Activated CD4-positive, alpha-beta T cell treated with anti-CD3 and anti-CD28 coated beads, Interleukin-2, Interleukin-4, amounts not matched to agents 100 ng/mL and 50 ng/mL, durations not matched to agents 16 hours and 8 hours (primary cell): Measurements from ENCODE around the gene UBE2E1.
A peak's percentile ranks its signal among the peaks of the same experiment; 100 is the strongest.
"Not testable (repeated sequence)": the region's sequence is repeated elsewhere in the genome, so short reads cannot be mapped to it uniquely, and the experiment has no call there.

Experiments
- DNase-seq: peaks from one replicate; pipeline ENCODE4 v3.0.0-alpha.2; 2020; ENCODE audit warnings: low spot score

UBE2E1 gene

DNA sequence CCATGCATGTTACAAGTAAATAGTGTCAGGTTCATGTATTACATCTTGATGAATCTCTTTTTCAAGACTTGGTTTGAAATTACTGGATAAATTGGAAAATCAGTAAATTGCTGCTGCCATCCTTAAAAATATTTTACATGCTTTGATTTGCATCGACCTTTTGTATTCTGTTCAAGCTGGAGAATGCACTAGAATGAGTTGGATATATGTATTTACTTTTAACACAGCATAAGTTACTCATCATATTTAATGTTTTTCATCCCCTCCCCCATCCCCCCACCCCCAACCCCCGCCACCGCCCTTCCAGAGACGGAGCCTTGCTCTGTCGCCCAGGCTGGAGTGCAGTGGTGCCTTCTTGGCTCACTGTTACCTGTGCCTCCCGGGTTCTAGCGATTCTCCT lies 16.8 kb downstream of the UBE2E1 start:
- no peak for DNase-seq

DNA sequence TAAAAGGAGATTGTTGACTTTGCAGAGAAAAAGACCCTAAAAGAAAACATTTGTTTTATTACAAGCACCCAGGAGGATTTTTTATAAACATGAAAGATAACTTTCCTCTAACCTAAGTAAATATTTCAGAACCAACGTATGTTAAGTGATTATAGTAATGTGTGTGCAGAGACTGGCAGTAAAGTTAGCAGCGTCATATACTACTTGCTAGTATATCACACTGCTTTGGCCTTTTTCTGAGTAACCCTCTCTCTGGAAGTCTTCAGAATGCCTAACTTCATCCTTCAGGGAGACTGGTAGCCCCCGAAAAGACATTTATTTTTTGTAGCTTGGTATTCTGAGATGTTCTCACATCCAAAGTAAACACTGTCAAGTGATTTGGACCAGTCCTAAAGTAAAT lies 17.9 kb downstream of the UBE2E1 start:
- DNase-seq: no peak

DNA sequence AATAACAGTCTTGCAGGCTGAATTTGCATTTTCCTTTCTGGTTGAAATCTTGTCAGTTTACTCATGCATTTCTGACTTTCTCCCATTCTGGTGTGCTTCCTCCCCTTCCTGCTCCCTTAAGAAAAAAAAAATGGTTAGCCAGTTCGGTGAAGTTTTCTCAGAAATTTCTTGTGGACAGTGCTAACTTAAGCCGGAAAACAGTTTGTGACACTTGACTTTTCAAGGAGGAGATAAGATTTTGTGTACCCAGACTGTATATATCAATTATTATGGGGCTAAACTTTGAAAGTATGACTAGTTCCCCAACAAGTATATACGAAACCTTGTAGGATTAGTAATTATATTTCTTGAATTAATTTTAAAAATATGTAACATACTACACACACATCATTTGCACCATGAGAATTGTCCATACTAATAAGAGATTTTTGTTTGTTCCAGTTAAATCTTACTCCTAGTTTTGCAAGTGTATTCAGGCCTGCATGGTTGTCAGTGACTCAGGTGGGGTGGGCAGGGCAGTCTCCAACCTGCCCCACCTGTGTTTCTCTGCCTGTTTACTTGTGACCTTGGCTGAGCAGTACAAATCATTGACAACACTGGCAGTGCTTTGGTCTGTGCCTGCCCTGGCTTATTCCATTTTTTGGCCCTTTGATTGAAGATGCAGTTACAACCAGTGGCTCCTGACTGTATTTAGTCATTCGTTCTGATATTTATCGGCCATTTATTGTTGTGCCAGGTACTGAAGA lies 19.1 kb downstream of the UBE2E1 start:
- no peak for DNase-seq

DNA sequence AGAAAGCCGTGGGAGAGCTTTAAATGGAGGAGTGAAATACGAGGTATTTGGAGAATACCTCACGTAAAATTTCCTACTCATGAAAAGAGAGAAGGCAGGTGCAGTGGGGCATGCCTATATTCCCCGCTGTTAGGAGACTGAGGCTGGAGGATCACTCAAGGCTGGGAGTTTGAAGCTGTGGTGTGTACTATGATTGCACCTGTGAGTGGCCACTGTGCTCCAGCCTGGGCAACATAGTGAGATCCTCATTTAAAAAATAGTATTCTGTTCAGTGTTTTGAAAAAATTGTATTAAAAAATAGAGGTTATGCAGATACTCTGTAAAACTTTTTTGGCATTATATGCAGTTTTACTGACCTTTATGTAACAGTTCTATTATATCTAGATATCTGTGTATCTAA lies 20.0 kb downstream of the UBE2E1 start:
- DNase-seq: no peak

DNA sequence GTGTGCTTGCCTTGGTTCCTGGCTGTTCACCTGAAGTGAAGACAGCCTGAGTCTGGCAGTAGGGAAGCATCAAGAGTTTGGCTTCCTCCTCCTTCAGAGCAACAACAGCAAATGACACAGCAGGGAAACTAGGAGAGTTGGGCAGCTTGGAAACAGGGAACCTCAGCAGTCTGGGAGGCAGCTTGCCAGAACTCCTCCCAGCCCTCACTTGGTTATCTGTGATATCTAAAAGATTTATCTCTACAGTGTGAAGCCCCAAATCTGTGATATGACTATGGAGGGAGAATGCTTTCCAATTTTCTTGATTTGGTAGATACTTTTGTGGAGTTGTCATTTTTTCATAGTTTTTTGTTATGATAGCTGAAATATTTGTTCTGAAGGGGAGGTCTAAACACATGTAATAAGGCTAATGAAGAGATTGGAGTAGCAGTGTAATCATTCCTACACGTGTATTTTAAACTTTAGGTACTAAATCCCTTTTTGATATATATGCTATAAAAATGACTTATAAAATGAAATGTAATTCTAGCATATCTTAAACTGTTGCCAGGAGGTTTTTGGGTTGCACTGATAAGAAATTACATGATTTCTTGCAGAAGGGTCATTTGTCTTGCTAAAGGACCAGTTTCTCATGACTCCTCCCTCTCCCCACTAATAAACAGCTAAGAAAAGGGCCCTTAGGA lies 20.8 kb downstream of the UBE2E1 start:
- DNase-seq: no peak

DNA sequence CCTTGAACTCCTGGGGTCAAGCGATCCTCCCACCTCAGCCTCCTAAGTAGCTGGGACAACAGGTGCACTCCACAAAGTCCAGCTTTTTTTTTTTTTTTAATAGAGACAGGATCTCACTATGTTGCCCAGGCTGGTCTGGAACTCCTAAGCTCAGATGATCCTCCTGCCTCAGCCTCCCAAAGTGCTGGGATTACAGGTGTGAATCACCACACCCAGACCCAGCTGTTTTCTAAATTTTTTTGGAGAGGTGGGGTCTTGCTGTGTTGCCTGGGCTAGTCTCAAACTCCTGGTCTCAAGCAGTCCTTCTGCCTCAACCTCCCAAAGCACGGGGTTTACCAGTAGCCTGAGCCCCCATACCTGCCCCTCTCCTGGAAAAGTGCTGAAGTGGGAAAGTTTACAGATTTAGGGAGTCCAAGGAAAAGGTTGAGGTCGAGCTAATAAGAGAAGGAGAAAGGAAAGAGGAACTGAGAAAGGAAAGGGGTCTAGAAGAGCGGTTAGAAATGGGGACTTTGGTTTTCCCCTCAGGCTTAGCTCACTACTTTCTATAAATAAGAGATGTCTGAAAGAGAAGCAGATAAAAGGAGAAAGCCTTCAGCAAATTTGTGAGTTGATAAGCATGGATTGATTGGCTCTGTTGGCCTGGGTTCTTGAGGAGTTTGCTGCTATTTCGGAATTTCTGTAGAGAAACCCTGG lies 23.6 kb downstream of the UBE2E1 start:
- no peak for DNase-seq

DNA sequence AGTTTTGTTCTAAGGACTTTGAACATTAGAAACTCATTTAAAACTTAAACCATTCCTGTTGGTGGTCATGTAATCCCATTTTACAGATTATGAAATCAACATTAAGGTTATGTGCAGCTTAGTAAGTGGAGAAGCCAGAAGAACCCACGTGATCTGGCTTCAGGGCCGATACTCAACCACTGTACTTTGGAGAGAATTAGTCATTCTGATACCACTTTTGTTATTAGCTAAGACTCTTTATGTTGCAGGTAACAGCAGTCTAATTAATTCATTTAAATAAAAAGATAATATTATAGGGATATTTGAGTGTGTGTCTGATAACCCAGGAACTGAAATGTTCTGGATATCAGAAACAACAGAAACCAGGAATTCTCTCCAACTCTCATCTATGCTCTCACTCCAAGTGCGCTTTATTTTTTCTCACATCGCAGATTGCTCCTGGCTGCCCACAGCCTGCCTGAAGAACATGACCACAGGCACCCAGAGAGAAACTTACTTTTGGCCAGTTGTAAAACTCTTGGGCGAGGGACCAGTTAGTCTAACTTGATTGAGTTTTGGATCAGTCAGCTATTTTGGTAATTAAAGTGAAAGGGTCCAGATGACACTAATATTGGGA lies 25.2 kb downstream of the UBE2E1 start:
- peak; percentile 68 for DNase-seq

DNA sequence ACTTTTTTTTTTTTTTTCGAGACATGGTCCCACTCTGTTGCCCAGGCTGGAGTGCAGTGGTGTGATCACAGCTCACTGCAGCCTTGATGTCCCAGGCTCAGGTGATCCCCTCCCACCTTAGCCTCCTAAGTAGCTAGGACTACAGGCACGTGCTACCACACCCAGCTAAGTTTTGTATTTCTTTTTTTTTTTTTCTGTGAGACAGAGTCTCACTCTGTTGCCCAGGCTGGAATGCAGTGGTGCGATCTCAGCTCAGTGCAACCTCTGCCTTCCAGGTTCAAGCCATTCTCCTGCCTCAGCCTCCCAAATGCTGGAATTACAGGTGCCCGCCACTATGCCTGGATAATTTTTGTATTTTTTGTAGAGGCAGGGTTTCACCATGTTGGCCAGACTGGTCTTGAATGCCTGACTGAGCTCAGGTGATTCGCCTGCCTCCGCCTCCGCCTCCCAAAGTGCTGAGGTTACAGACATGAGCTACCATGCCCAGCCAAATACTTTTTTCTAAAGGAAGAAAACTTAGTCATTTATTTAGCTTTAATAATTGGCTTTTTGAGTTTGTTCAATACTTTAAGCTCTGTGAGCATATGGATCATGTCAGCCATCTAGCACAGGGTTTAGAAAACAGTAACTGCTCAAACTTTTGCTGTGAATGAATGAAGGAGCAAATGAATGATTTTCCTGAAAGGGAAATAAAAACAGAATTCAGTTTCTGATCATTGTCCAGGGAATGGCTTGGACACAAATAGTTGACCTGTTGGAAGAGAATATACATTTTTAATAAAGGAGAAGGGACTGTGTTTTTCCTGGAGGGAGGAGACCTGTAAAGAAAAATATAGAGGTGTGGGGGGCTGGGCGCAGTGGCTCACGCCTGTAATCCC lies 26.0 kb downstream of the UBE2E1 start:
- no peak for DNase-seq

DNA sequence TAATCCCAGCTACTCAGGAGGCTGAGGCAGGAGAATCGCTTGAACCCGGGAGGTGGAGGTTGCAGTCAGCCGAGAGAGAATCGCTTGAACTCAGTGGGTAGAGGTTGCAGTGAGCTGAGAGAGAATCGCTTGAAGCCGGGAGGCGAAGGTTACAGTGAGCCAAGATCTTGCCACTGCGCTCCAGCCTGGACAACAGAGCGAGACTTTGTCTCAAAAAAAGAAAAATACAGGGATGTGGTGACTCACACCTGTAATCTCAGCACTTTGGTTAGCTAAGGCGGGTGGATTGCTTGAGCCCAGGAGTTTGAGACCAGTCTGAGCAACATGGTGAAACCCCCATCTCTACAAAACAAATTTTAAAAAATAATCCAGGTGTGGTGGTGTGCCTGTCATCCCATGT lies 26.8 kb downstream of the UBE2E1 start:
- no peak for DNase-seq

DNA sequence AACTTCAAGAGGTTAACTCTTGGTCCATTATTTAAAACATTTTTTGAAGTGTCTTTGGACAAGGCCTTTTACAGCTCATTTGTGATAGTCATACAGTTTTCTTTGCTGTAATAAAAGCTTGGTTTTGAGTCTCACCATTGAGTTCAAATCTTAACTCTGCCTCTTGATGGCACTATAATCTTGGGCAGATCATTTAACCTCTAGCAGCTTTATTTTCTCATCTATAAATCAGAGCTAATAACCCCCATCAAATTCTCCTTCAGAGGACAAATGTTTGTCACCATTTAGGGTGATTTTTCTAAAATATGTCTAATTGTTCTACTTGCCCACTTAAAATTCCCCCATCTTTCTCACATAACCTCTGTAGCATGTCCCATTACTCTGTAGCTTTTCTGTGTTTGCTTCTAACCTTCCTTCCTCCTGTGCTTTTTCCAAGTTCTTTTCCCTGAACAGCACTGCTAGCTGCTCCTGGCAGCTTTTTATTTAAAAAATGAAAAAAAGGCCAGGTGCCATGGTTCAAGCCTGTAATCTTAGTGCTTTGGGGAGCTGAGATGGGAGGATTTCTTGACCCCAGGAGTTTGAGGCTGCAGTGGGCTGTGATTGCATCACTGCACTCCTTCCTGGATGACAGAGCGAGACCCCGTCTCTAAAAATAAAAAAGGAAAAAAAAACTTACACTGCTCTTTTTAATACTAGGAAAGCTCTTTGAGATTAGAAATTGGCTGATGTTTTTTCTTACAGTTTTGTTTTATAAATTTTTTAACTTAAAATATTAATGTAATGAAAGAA lies 28.5 kb downstream of the UBE2E1 start:
- DNase-seq: no peak

DNA sequence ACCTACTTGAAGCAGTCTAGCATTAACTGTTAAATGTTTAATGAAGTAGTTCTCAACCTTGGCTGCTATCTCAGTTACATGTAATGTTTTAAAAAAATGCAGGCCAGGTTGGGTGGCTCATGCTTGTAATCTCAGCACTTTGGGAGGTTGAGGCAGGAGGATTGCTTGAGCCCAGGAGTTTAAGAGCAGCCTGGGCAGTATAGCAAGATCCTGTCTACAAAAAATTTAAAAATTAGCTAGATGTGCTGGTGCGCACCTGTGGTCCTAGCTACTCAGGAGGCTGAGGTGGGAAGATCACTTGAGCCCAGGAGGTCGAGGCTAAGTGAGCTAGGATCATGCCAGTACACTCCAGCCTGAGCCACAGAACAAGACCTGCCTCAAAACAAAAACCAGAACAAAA lies 29.3 kb downstream of the UBE2E1 start:
- no peak for DNase-seq

DNA sequence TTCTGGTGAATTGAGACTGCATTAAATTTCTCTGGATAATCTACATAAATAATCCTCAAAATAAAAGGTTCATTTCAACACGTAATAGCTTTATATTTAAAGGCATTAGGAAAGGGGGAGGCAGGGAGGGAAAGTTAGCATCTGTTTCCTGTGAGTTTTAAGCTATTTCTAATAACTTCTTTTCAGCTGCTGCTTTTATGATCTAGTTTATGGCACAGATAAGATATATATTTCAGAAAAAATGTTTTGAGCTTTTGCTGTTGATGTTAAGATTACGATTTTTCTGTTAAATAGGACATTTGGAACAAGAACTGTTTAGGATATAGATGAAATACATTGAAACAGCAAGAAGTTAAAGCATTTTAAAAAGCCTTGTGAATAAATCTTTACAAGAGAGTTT lies 30.0 kb downstream of the UBE2E1 start:
- no peak for DNase-seq

DNA sequence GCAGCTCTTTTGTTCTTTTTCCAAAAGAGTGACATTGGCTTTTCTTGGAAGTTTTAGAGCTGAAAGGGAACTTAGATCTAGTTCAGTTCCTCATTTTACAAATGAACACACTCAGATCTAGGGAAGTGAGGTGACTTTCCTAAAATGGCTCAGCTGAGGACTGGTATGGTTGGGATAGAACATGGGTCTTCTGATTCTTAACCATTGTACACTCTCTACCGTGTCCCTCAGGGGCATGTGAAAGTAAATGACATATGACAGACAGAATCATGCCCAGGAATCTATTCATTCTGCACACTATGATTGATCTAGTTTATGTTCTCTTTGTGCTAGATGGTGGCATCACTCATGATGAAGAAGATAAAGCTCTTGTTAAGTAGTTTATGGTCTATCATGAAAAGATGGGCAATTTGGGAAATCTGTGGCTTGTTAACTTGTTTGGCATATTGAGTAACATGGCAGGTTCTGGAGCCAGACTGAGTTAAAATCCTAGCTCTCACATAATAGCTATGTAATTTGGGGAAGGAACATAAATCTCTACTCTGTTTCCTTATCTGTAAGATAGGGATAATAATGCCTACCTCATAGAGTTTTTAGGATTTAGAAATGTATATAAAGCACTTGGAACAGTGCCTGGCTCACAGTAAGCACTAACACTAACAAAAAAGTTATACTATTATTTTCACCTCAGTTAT lies 30.9 kb downstream of the UBE2E1 start:
- no peak for DNase-seq

DNA sequence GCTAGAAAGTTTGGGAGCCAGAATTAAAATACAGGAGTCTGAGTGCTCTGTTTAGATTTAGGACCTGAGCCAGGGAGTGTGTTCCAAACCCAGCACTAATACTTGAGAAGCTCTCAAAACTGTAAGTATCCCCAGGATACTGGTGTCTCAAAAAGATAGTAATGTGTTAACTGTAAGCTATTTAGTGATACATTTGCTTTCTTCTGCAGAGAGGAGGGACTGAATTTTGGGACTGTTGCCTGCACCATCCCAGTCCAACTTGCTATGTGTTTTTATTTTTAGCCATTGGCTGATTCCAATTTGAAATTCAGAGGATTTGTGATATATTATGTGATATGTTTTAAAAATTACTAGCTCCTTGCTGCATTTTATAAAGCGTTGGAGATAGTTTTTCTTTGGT lies 31.5 kb downstream of the UBE2E1 start:
- no peak for DNase-seq

DNA sequence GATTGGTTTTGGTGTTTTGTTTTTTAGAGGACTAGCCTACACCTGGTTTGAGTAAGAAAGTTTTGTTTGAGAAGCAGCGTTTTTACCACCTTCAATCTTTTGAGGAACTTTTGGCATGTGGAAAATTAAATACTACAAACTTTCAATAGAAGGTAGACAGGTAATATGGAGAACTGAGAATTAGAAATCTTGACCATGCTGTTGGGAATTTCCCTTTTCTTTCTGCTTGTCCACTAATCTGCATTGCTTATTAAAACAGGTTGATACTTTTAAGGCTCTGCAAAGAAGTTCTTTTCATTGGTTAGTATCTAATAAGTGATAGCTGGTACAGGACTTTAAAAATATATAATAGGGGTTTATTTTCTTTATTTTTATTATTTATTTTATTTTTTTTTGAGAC lies 31.9 kb downstream of the UBE2E1 start:
- no peak for DNase-seq

DNA sequence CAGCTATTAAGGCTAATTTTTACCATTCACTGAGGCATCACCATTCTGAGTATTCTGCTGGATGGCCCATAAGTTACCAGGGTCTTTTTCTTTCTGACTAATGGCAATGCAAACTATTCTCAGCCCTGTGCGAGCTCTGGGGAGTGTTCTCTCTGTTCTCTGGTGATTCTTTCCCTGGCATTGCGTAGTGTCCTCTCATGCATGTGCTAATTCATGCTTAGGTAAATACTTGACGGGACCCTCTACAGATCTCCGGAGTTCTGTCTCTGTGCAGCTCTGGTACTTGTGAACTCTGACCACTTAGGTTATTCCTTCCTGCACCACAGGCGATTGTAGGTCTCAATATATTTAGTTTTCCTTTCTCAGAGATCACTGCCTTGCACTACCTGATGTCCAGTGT lies 34.8 kb downstream of the UBE2E1 start:
- no peak for DNase-seq

DNA sequence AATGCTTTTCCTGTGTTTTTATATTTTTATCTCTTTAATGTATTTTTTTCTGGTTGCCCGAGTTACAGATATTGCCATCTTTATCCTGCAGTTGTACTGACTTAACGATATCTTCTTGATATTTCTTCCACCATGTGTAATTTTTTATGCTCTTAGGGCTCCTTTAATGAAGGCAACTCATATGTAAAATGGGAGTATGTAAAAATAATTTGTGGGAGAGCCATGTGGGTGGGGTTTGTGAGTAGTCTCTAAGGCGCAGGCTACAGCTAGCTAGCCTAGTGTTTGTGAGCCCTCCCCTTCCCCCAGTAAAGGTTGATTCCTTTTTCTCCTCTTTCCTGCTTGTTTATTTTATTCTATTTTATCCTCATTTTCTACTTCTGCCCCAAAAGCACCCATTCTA lies 38.1 kb downstream of the UBE2E1 start:
- no peak for DNase-seq

DNA sequence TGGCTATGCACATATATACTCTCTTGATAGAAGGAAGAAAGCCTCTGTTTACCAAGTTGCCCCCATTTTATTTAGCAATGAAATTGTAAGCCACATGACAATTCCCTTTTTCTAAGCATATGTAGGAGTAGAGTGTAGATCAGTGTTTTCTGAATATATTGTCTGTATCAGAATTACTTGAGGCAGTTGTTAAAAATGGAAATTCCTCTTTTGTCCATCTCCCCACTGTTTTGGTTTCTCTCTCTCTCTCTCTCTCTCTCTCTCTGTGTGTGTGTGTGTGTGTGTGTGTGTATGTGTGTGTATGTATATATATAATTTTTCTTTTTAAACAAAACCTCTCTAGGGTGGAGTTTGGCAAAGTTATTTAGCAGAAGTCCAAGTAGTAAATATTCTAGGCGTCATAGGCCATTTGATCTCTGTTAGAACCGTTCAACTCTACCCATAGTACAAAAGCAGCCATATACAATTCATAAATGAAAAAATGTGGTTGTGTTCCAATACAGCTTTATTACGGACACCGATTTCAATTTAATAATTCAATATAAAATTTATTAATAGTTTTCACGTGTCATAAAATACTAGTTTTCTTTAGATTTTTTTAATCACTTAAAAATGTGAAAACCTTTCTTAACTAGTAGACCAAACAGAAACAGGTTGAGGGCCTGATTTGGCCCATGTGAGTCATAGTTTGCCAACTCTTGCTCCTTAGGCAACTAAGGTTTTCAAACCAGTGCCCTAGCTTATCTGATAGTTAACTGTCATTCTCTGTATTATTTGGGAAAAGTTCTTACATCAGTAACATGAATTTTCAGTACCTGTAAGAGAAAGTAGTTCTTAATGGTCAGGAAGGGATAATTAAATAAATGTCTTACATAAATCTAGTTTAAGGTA lies 39.8 kb downstream of the UBE2E1 start:
- DNase-seq: no peak

DNA sequence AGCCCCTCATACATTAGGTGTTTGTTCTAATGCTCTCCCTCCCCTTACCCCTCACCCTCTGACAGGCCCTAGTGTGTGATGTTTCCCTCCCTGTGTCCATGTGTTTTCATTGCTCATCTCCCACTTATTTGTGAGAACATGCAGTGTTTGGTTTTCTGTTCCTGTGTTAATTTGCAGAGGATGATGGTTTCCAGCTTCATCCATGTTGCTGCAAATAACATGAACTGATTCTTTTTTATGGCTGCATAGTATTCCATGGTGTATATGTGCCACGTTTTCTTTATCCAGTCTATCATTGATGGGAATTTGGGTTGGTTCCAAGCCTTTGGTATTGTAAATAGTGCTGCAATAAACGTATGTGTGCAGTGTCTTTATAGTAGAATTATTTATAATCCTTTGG lies 43.7 kb downstream of the UBE2E1 start:
- not testable (repeated sequence) for DNase-seq
